ENCODE measurements around the gene AMZ2. TPM values are rescaled to one million over a fixed set of nuclear protein-coding genes. Genes with fewer than 3 reads are reported as not detected.
A peak's percentile ranks its signal among the peaks of the same experiment; 100 is the strongest.
"Not testable (repeated sequence)": the region's sequence is repeated elsewhere in the genome, so short reads cannot be mapped to it uniquely, and the experiment has no call there.

The AMZ2 gene
- total and polyA plus RNA-seq, 2 experiments from 2014 or later: 54.2 to 71.5 TPM

DNA sequence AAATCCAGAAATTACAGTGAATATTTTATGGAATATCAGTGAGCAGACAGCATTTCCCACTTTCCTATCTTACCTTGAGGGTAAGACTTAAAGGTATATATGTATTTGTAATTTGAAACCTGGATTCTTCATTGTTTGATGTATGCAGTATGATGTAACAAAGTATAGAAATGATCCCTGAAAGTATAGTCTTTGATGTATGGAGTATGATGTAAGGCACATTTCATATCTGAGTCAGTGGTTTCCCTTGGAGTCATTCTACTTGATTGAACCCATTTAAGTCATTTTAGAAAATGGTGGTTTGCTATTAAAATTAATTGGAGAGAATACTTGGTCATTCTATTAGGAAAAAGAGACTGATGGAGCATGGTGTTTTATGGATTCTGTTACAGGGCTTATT lies 10.1 kb downstream of the AMZ2 start:
- TF ChIP-seq EZH2 (IDR thresholded peaks at IDR 0.05; ENCODE audit: low read depth, unreplicated experiment): no peak
- TF ChIP-seq, protein P1, sequence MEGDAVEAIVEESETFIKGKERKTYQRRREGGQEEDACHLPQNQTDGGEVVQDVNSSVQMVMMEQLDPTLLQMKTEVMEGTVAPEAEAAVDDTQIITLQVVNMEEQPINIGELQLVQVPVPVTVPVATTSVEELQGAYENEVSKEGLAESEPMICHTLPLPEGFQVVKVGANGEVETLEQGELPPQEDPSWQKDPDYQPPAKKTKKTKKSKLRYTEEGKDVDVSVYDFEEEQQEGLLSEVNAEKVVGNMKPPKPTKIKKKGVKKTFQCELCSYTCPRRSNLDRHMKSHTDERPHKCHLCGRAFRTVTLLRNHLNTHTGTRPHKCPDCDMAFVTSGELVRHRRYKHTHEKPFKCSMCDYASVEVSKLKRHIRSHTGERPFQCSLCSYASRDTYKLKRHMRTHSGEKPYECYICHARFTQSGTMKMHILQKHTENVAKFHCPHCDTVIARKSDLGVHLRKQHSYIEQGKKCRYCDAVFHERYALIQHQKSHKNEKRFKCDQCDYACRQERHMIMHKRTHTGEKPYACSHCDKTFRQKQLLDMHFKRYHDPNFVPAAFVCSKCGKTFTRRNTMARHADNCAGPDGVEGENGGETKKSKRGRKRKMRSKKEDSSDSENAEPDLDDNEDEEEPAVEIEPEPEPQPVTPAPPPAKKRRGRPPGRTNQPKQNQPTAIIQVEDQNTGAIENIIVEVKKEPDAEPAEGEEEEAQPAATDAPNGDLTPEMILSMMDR (conservative IDR thresholded peaks at IDR 0.05; ENCODE audit: low read depth in 2 of 2): no peak
- TF ChIP-seq POLR2AphosphoS5 (IDR thresholded peaks at IDR 0.05; ENCODE audit: low read depth): no peak
- no peak for TF ChIP-seq EZH2phosphoT487 (IDR thresholded peaks at IDR 0.05; ENCODE audit: unreplicated experiment)
- H3K9me3 Mint-ChIP-seq: no peaks in the 10 kb centered on the region
- Histone ChIP-seq H3K27me3 (ENCODE audit: insufficient read depth) (no peaks in the 10 kb centered on the region), H3K9me2 (ENCODE audit: insufficient read depth) (no peaks in the 10 kb centered on the region), H3K4me3 (no peak overlapping the region), H2AFZ (no peak overlapping the region), H3K36me3 (ENCODE audit: insufficient read depth) (peaks cover 10% of the 10 kb centered on the region; the same call in 1 of the 2 replicates), H3K4me1 (ENCODE audit: insufficient read depth) (peaks cover 5% of the 10 kb centered on the region; the same call in 1 of the 2 replicates), H4K20me1 (replicated peaks; ENCODE audit: insufficient read depth) (no peaks in the 10 kb centered on the region), H3K4me2 (no peak overlapping the region), H3K79me2 (replicated peaks; ENCODE audit: insufficient read depth) (no peaks in the 10 kb centered on the region), H3K27ac (ENCODE audit: low read depth) (no peak overlapping the region), H3F3A (replicated peaks; ENCODE audit: low read depth) (no peaks in the 10 kb centered on the region)
- H3K4me3 Mint-ChIP-seq: no peak overlapping the region
- ATAC-seq: no peak
- H3K4me1 Mint-ChIP-seq: peaks cover 17% of the 10 kb centered on the region
- no peak overlapping the region for H3K27ac Mint-ChIP-seq
- H3K36me3 Mint-ChIP-seq (ENCODE audit: low read depth): peaks cover 18% of the 10 kb centered on the region; the same call in 2 of the 3 replicates
- H3K27me3 Mint-ChIP-seq (ENCODE audit: insufficient read depth, low read depth, poor library complexity): peaks cover 6% of the 10 kb centered on the region
- no peak for DNase-seq (ENCODE audit: low spot score)

DNA sequence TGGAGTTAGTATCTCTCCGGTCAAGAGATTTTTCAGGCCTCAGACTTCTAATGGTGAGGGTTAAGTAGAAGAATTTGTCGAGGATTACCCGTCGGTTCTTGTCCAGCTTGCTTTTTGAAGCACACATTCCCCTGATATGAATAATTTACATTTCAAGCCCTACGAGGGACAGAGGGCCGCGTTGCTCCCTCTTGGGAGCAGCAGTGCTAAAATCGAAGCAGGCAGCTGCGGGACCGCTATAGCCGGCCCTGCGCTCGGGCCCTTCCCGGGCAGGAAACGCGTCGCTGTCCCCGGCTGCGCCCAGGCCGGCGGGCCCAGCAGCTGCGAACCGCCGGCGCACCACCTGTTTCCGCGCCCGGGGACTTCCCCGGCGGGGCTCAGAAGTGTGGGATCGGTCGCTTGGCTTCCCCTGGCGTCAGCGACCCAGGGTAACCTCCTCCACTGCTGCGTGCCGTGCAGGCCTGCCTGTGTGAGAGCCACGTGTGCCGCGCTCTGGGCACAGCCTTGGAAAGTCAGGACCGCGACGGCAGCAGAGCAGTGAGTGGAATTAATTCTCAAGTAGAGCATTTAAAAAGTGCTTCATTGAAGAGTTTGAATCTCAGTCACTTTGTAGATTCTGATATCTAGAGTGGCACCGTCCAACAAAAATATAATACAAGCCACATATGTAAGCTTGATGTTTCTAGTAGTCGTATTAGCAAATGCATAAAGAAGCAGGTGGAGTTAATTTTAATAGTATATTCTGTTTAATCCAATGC lies 11.2 kb downstream of the AMZ2 start:
- peak overlapping the region; percentile 87; the same call in 1 of the 2 replicates for H2AFZ ChIP-seq

DNA sequence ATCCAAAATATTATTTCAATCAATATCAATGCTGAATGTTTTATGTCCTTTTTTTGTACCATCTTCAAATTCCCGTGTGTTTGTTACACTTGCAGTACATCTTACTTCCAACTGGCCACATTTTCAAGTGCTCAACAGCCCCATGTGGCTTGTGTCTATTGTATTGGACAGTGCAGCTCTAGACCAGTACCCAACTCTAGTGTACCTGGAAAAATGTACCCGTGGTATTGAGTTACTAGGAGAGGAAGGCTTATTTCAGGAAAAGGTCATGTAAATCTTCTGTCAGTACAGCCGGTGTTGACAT lies 11.8 kb downstream of the AMZ2 start:
- H3F3A ChIP-seq (replicated peaks; ENCODE audit: low read depth); H2AFZ ChIP-seq; H3K9me3 Mint-ChIP-seq; DNase-seq (ENCODE audit: low spot score); H3K27me3 ChIP-seq (ENCODE audit: insufficient read depth); H3K79me2 ChIP-seq (replicated peaks; ENCODE audit: insufficient read depth); ATAC-seq; H3K27me3 Mint-ChIP-seq (ENCODE audit: insufficient read depth, low read depth, poor library complexity); H3K9me2 ChIP-seq (ENCODE audit: insufficient read depth); H3K36me3 ChIP-seq (ENCODE audit: insufficient read depth); H3K4me1 ChIP-seq (ENCODE audit: insufficient read depth); H3K27ac ChIP-seq (ENCODE audit: low read depth); H4K20me1 ChIP-seq (replicated peaks; ENCODE audit: insufficient read depth): not testable (repeated sequence)
- Histone ChIP-seq H3K4me2 (0 out of 2 replicates have a peak overlapping the region, but pooled peaks have one; percentile 35), H3K4me3 (peak overlapping the region; percentile 43)
- Mint-ChIP-seq H3K4me1 (peaks cover 14% of the 10 kb centered on the region), H3K36me3 (ENCODE audit: low read depth) (peaks cover 18% of the 10 kb centered on the region; the same call in 2 of the 3 replicates), H3K27ac (0 out of 2 replicates have a peak overlapping the region, but pooled peaks have one; percentile 43), H3K4me3 (peak overlapping the region; percentile 71)

More for the DNA sequence above, 11.2 kb downstream of the AMZ2 start:
- peak overlapping the region; percentile 43 for H3K4me3 ChIP-seq
- H3K27ac Mint-ChIP-seq; H3K27me3 Mint-ChIP-seq (ENCODE audit: insufficient read depth, low read depth, poor library complexity); H3K9me3 Mint-ChIP-seq; H4K20me1 ChIP-seq (replicated peaks; ENCODE audit: insufficient read depth); H3K4me1 ChIP-seq (ENCODE audit: insufficient read depth); H3K9me2 ChIP-seq (ENCODE audit: insufficient read depth); H3F3A ChIP-seq (replicated peaks; ENCODE audit: low read depth); H3K27ac ChIP-seq (ENCODE audit: low read depth); H3K36me3 ChIP-seq (ENCODE audit: insufficient read depth); H3K27me3 ChIP-seq (ENCODE audit: insufficient read depth); H3K79me2 ChIP-seq (replicated peaks; ENCODE audit: insufficient read depth): not testable (repeated sequence)
- ATAC-seq: peak; percentile 94
- H3K4me2 ChIP-seq: peak overlapping the region; percentile 64; the same call in 1 of the 2 replicates
- Mint-ChIP-seq H3K4me1 (peaks cover 17% of the 10 kb centered on the region), H3K36me3 (ENCODE audit: low read depth) (peaks cover 18% of the 10 kb centered on the region; the same call in 2 of the 3 replicates), H3K4me3 (peak overlapping the region; percentile 71)
- peak; percentile 45 for DNase-seq (ENCODE audit: low spot score)
- peak; percentile 33; the same call in 1 of the 2 replicates for TF ChIP-seq CREB1 (CRISPR knock-in tag; IDR thresholded peaks at IDR 0.05; ENCODE audit: low read depth)

Data from GM23338 (cell line).